ENCODE measurements around the gene AIFM1.
"Not testable (repeated sequence)": the region's sequence is repeated elsewhere in the genome, so short reads cannot be mapped to it uniquely, and the experiment has no call there.

AIFM1 gene

GRCh38 chrX:130118441-130119311 lies 47.0 kb downstream of the AIFM1 start:
- peak; percentile 86 for DNase-seq

DNA sequence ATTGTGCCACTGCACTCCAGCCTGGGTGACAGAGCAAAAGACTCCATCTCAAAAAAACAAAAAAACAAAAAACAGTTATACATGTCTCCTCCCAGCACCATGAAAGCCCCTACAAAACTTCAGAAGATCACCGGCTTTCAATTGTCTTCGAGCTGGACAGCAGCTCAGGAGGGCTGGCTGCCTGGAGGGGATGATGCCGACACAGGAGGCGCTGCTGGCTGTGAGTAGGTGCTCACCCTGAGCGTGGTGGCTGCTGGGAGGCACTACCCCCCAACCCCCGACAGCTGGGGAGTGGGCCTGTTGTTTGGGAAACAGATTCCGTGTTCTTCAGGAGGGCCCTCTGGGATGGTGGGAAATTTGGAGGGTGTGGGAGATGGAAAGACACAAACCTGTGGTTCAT lies 48.5 kb downstream of the AIFM1 start:
- DNase-seq, result no peak

GRCh38 chrX:130115119-130115885 lies 50.3 kb downstream of the AIFM1 start:
- DNase-seq, result not testable (repeated sequence)

GRCh38 chrX:130114141-130114588 lies 51.5 kb downstream of the AIFM1 start:
- no peak for DNase-seq

DNA sequence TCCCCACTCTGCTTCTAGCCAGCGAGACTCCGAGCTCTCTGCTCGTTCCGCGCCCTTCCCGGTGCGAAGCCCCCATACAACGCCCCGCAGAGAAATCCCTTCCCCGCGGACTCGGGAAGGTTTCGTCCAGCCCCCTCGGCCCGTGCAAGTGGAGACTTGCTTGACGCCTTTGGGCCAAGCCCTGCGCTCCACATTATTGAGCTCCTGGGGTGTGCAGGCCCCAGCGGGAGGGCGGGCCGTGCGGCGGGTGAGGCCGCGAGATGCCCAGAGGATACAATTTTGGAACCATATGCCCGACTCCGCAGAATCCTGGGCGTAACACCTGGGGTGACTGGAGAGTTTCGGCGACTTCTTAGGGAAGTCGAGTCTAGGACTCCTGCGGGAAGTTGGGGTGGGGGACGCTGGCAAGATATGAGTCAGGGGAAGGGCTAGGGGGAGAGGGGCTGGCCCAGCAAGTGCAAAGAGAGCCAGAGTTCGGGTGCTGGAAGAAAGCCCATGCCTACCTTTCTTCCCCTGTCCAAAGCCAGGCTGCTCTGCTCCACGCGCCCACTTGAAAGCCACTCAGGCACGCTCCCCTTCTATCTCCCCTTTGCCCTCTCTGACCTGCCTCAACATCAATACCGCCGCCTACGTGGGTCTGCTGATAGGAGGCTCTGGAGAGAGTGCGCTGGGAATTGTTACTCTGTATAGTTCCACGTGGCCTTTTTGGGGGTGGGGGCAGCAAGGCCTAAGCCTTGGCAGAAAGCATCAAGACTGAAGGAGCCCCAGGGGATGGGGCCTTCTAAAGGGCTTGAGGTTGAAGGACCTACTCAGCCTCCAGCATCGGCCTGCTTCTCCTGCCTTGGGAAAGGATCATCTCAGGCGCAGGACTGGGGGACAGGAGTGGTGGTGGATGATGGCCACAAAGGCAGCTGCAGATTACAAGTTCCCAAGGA lies 54.2 kb downstream of the AIFM1 start:
- DNase-seq, result peak; percentile 31

DNA sequence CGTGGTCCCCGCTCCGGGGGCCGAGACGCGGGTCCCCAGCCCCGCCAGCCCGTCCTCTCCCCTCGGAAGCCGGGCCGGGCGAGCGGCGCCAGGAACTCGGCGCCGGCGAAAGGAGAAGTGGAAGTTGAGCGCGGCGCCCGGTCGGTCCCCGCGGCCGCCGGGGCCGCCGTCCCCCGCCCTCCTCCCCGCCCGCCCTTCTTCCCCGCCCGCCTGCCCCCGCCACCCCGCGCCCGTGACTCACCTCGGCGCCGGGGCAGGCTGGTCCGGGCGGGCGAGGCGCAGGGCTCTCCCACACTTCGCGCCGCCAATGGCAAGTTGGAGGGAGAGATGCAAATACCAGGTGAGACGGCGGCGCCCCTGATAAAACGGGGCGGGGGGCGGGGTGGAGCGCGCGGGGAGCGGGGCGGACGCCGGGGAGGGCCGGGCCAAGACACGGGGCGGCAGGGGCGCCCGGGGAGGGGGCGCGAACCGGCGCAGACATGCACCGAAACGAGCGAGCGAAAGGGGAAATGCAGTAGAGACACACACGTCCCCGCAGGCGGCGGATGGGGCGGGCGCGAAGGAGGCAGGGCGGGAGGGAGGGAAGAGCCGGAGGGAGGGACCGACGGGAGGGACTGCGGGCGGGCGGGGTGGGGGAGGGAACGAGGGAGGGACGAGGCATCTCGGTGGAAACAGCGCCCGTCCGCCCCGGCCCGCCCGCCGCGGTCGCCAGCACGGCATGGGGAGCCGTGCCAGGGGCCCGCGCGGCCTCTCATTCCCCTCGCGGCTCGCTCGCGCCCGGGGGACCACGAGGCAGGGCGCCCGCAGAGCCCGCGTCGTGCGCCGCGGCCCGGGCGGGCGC lies 55.0 kb downstream of the AIFM1 start, which contains the start of gene ELF4:
ELF4 (minus strand) TSS at position 119 of the 841 bp plus-strand sequence. CDS start 29,167 bp downstream, outside the sequence.
- DNase-seq, result peak; percentile 81

DNA sequence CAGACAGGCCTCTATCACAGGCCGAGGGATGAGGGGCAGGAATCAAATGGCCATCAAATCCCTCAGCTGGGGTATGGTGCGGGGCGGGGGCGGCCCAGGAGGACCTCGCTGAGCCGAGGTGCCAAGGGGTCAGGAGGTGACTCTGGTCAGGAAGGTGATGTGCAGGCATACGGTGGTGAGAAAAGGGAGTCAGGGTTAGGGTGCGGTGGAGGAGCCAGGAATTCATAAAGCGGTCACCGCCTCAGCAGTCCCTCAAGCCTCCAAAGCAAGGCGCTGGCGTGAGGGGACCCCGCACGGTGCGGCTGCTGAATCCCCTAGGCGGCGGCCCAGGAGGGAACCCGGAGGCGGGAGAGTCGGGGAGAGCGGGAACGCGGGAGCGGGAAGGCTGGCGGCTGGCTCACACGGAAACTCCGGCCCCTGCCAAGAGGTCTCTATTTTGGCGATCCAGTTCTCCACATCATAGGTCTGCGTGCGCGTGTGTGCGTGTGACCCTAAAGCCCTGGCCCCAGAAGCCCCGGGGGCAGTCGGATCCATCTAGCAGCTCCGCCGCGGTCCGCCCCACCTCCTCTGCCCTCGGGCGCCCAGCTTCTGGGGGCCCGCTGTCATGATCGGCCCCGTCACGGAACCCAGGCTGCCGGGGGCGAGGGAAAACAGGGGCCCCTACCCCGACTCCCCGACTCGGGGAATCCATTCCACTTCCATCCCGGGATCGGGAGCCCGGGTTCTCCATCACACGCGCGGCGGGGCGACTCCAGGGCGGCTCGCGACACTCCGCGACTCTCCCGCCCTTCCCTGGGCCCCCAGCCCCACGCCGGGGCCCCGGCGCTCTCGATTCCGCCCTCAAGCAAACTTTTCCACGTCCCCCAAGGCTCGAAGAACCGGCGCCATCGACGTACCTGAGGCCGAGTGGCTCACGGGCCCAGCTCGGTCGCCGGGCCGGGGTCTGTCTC lies 55.9 kb downstream of the AIFM1 start:
- peak; percentile 41 for DNase-seq

DNA sequence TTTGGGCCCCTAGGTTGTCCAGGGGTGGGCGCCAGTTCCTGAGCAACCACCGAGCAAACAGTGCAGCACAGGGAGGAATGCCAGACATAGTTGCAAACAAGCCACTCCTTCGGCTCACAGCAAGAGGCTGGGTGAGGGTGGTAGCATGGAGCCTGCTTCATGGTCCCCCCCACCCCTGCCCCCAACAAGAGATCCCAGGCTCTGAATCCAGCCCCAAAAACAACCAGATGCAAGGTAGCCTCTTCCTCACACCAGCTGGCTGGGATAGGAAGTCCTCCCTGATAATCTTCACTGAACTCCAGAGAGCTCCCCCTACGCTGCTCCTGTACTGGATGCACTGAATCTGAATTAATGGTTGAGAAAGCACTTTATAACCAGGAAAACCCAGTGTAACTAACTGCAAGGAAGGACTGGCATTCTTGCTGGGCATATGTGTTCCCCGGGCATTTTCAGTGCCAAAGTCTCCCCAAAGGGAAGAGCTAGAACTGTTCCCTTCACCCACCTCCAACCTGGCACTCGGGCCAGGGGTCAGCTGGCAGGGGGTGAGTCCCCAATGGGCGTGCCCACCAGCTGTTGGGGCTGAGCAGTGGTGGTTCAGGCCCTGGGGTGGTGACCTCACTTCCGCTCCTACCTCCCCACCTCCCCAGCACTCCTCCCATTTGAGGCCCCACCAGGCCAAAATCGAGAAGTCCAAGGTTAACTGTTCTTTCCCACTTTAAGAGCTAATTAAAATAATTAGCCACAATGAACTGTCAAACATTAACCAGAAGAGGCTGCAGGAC lies 56.8 kb downstream of the AIFM1 start:
- no peak for DNase-seq

DNA sequence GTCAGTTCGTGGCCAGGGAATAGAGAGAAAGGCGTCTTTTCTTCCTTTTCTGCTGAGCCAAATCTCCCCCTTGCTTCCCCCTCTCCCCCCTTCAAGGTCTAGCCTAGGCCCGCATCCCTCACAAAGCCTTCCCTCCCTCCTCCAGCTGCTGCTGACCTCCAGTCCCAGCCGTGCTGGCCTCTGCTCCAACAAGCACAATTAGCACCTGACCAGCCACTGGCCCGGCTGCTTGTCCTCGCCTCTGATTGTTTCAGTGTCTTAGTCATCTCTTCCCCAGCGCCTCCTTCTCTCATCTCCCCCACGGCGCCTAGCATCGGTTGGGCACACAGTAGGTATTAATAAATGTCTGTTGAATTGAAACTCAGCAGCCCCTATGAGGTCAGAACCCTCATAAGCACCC lies 59.6 kb downstream of the AIFM1 start:
- DNase-seq, result no peak

GRCh38 chrX:130105244-130105643 lies 60.4 kb downstream of the AIFM1 start:
- no peak for DNase-seq

DNA sequence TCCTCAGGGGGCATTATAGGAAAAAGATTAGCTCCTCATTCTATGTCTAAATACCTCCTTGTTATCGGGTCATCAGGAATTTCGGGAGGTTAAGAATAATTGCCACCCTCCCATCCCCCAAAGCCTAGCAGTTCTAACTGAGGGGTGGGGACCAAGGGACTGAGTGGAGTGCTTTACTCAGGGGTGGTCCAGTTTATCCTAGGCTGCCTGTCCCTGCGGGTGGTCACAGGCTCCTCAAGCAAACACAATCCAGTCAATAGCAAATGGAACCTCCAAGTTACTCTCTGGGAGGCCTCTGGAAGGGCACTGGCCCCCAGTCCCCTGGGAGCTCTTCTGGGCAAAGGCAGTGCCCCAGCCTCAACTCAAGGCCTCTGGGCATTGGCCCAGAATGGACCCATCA lies 62.0 kb downstream of the AIFM1 start:
- no peak for DNase-seq

GRCh38 chrX:130100180-130100579 lies 65.5 kb downstream of the AIFM1 start:
- no peak for DNase-seq

- DNase-seq, result no peak
Observed at GRCh38 chrX:130098210-130098552, 67.5 kb downstream of the AIFM1 start.

- DNase-seq, result no peak
Observed at GRCh38 chrX:130097507-130098209, 68.0 kb downstream of the AIFM1 start.

DNA sequence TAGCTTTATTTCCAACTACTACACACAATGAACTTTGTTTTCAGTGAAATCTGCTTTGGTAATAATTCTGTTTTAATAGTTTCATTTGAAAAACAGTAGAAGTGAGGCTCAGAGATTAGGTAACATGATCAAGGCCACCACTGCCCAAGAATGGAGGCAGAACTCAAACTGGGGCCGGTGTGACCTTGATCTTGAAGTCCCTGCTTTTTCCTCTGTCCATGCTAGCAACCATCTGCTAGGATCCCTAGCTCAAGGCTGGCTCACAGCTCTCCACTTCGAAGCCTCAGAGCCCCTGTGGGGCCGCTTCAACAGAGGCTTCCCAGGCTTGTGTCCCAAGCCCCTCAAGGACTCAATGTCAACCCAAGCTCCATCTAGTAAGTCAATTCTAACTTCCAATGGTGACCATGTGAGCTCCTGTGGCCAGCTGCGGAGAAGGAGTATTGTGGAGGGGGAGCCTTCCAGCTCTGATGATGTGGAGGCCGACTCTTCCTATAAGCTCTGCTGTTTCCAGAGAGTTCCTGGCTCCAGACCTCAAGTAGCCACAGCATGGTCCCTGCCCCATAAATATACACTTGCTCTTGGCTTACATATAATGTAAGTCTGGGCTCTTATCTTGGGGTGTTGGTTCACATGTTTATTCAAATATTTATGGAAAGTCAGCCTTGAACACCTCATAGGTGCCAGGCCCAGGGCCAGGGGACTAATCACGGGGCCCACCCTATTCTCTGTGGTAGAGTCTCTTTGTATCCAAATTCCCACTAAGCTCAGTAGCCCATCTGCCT lies 70.2 kb downstream of the AIFM1 start:
- no peak for DNase-seq

DNA sequence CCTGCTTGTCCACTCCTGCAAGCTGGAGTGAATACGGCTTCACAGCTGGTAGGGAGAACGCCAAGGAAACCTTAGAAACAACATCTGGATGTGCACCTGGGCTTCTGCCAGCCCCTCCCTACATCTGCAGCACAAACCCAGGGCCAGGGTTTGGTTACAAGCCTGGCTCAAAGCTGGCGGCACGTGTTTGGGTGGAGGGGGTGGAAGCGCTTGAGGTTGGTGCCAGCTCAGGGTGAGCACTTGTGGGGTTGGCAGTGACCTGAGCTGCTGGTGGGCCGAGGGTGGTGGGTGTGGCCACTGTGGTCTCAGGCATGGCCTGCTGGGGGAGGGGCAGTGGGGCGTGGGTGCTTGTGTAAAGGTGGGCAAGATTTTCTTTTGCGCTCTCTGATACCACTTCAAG lies 70.9 kb downstream of the AIFM1 start:
- DNase-seq, result no peak

GRCh38 chrX:130093271-130093670 lies 72.4 kb downstream of the AIFM1 start:
- DNase-seq, result no peak

DNA sequence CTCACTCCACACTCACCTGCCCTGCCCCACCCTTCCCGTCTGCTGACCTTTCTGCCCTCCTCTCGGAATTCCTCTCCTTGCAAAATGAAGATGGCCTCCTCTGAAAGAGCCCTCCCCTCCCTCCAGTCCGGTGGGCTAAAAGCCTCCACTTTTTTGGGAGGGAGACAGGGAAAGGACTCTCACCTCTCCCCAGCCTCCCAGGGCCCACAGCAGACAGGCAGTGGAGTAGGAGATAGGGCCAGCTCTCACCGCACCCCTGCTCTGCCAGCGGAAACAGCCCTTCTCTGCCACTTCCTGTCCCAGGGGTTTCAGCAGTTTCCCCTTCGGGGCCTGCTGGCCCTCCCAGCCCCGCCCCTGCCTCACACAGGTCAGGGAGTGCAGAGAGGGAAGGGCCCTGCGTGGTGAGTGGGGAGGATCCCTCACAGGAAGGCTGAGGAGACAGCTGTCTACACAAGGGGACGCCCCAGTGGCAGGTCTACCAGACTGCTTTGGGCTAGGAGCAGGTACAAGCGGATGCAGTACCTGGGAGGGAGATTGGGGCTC lies 73.6 kb downstream of the AIFM1 start:
- DNase-seq, result no peak

Data from right hindlimb (tissue), 1 donor.